H9 (cell line): ENCODE results near the gene ALPG. TPM values are rescaled to one million over a fixed set of nuclear protein-coding genes. Genes with fewer than 3 reads are reported as not detected.

Experiments used
- DNase-seq: peaks from one replicate; pipeline ENCODE4 v3.0.0-alpha.2; 2017
- H2AFZ ChIP-seq: one replicate; pipeline ENCODE4 v1.6.1; 2013; ENCODE audit warnings: mild to moderate bottlenecking, low read length, control low read depth, moderate library complexity
- H2AK5ac ChIP-seq: 2 replicates; pipeline ENCODE4 v1.6.1; 2013; ENCODE audit warnings: low read length, control low read depth, mixed read lengths; ENCODE audit not compliant: insufficient read length
- H2BK120ac ChIP-seq: one replicate; pipeline ENCODE4 v1.6.1; 2013; ENCODE audit warnings: low read depth, mild to moderate bottlenecking, low read length, control low read depth, inconsistent platforms; ENCODE audit not compliant: poor library complexity, severe bottlenecking
- H2BK12ac ChIP-seq: 2 replicates; pipeline ENCODE4 v1.6.1; 2013; ENCODE audit warnings: low read length, control low read depth, mixed read lengths, low read depth; ENCODE audit not compliant: insufficient read length
- H2BK15ac ChIP-seq: 2 replicates; pipeline ENCODE4 v1.6.1; 2013; ENCODE audit warnings: low read depth, low read length, control low read depth
- H2BK20ac ChIP-seq: one replicate; pipeline ENCODE4 v1.6.1; 2013; ENCODE audit warnings: low read depth, mild to moderate bottlenecking, low read length, control low read depth, inconsistent platforms; ENCODE audit not compliant: poor library complexity, severe bottlenecking
- H2BK5ac ChIP-seq: 2 replicates; pipeline ENCODE4 v1.6.1; 2013; ENCODE audit warnings: low read length, control low read depth, mixed read lengths; ENCODE audit not compliant: insufficient read length
- H3K14ac ChIP-seq: 2 replicates; pipeline ENCODE4 v1.6.1; 2013; ENCODE audit warnings: low read length, control low read depth; ENCODE audit not compliant: insufficient read depth
- H3K18ac ChIP-seq: 2 replicates; pipeline ENCODE4 v1.6.1; 2013; ENCODE audit warnings: low read depth, mild to moderate bottlenecking, mixed read lengths, low read length, control low read depth; ENCODE audit not compliant: insufficient read length
- H3K23ac ChIP-seq: 2 replicates; pipeline ENCODE4 v1.6.1; 2013; ENCODE audit warnings: low read length, control low read depth, mixed read lengths, low read depth; ENCODE audit not compliant: insufficient read length
- H3K23me2 ChIP-seq: 2 replicates; pipeline ENCODE4 v1.6.1; 2013; ENCODE audit warnings: low read depth, mild to moderate bottlenecking, mixed read lengths, low read length, control low read depth; ENCODE audit not compliant: insufficient read length, poor library complexity, severe bottlenecking
- H3K27ac ChIP-seq: 2 replicates; pipeline ENCODE4 v1.5.1; 2013; ENCODE audit warnings: low read length, control low read depth, mixed read lengths, low read depth; ENCODE audit not compliant: insufficient read length
- H3K27me3 ChIP-seq: 2 replicates; pipeline ENCODE4 v1.6.1; 2013; ENCODE audit warnings: low read length, control low read depth, inconsistent platforms; ENCODE audit not compliant: insufficient read depth
- H3K4ac ChIP-seq: 2 replicates; pipeline ENCODE4 v1.6.1; 2013; ENCODE audit warnings: low read depth, mild to moderate bottlenecking, control low read depth, inconsistent platforms, low read length, moderate library complexity
- H3K4me1 ChIP-seq: 2 replicates; pipeline ENCODE4 v1.6.1; 2013; ENCODE audit warnings: low read length, control low read depth, inconsistent platforms; ENCODE audit not compliant: insufficient read depth
- H3K4me2 ChIP-seq: 2 replicates; pipeline ENCODE4 v1.6.1; 2013; ENCODE audit warnings: low read length, control low read depth, mixed read lengths; ENCODE audit not compliant: insufficient read length, insufficient read depth
- H3K56ac ChIP-seq: 2 replicates; pipeline ENCODE4 v1.6.1; 2013; ENCODE audit warnings: low read depth, mild to moderate bottlenecking, mixed read lengths, low read length, control low read depth; ENCODE audit not compliant: insufficient read length
- H3K79me1 ChIP-seq: 2 replicates; pipeline ENCODE4 v1.6.1; 2013; ENCODE audit warnings: low read depth, mild to moderate bottlenecking, moderate library complexity, low read length, control low read depth, inconsistent platforms; ENCODE audit not compliant: insufficient read depth, poor library complexity, severe bottlenecking
- H3K79me2 ChIP-seq: 2 replicates; pipeline ENCODE4 v1.6.1; 2013; ENCODE audit warnings: low read length, control low read depth, inconsistent platforms; ENCODE audit not compliant: insufficient read depth
- H3K9ac ChIP-seq: 2 replicates; pipeline ENCODE4 v1.6.1; 2013; ENCODE audit warnings: low read length, control low read depth, mixed read lengths; ENCODE audit not compliant: insufficient read length; ENCODE audit errors: extremely low read depth
- H3K9me3 ChIP-seq: one replicate; pipeline ENCODE4 v1.6.1; 2013; ENCODE audit warnings: low read depth, low read length, inconsistent platforms; ENCODE audit not compliant: control insufficient read depth
- H3T11ph ChIP-seq: one replicate; pipeline ENCODE4 v1.6.1; 2013; ENCODE audit warnings: mild to moderate bottlenecking, low read length, control low read depth, inconsistent platforms
- H4K20me1 ChIP-seq: one replicate; pipeline ENCODE4 v1.6.1; 2013; ENCODE audit not compliant: control insufficient read depth, insufficient read length, insufficient read depth
- H4K5ac ChIP-seq: 2 replicates; pipeline ENCODE4 v1.6.1; 2013; ENCODE audit warnings: low read depth, mild to moderate bottlenecking, mixed read lengths, low read length, control low read depth; ENCODE audit not compliant: insufficient read length
- H4K8ac ChIP-seq: replicated peaks from 2 replicates; pipeline ENCODE4 v1.6.1; 2013; ENCODE audit warnings: low read length, control low read depth, mixed read lengths, low read depth; ENCODE audit not compliant: insufficient read length
- H4K91ac ChIP-seq: 2 replicates; pipeline ENCODE4 v1.6.1; 2013; ENCODE audit warnings: low read depth, mild to moderate bottlenecking, moderate library complexity, mixed read lengths, low read length, control low read depth; ENCODE audit not compliant: insufficient read length
- H3K27ac Mint-ChIP-seq, 3 experiments: 2 replicates in 2 of 3; 3 replicates in 1 of 3; pipeline ENCODE4 v1.8.0; 2020 to 2021; ENCODE audit warnings: mixed read lengths in 3 of 3, mild to moderate bottlenecking in 1 of 3, moderate library complexity in 1 of 3
- H3K27me3 Mint-ChIP-seq: 2 replicates; pipeline ENCODE4 v1.8.0; 2021; ENCODE audit warnings: low read depth, mild to moderate bottlenecking, moderate library complexity, mixed read lengths
- H3K36me3 Mint-ChIP-seq, 3 experiments: 2 replicates in 2 of 3; 3 replicates in 1 of 3; pipeline ENCODE4 v1.8.0; 2020 to 2021; ENCODE audit warnings: low read depth in 3 of 3, mixed read lengths in 3 of 3; ENCODE audit not compliant: insufficient read depth in 1 of 3
- H3K4me1 Mint-ChIP-seq, 2 experiments: 2 replicates each; pipeline ENCODE4 v1.8.0; 2020; ENCODE audit warnings: mixed read lengths in 2 of 2
- H3K4me3 Mint-ChIP-seq, 2 experiments: 2 replicates in 1 of 2; 3 replicates in 1 of 2; pipeline ENCODE4 v1.8.0; 2020 to 2021; ENCODE audit warnings: mild to moderate bottlenecking in 2 of 2, mixed read lengths in 2 of 2, moderate library complexity in 1 of 2
- H3K9me3 Mint-ChIP-seq, 2 experiments: 2 replicates in 1 of 2; 3 replicates in 1 of 2; pipeline ENCODE4 v1.8.0; 2020; ENCODE audit warnings: mild to moderate bottlenecking in 2 of 2, mixed read lengths in 2 of 2, moderate library complexity in 1 of 2
- WGBS: extraction: QIAGEN DNeasy Blood & Tissue Kit; methylation state at CpG from one replicate; pipeline ENCODE4 v1.1.7; 2013; ENCODE audit warnings: missing lambda C conversion rate, low lambda C conversion rate, mixed read lengths; ENCODE audit not compliant: insufficient read length; ENCODE audit errors: extremely low coverage; 5-methylcytosine and 5-hydroxymethylcytosine counted together
- total RNA-seq: library from RNA; stranded (reverse); gene quantifications from 2 replicates; pipeline ENCODE4 v1.2.1, GENCODE V29; 2021
- TF ChIP-seq, protein P1 (sequence below): fragments of 200-600 bp; sonication (generic); conservative IDR thresholded peaks from 3 replicates; pipeline ENCODE4 v1.8.0; 2021; ENCODE audit warnings: antibody characterized with exemption, mild to moderate bottlenecking

The ALPG gene
- total RNA-seq, 1 experiment from 2014 or later: 1.3 TPM

DNA sequence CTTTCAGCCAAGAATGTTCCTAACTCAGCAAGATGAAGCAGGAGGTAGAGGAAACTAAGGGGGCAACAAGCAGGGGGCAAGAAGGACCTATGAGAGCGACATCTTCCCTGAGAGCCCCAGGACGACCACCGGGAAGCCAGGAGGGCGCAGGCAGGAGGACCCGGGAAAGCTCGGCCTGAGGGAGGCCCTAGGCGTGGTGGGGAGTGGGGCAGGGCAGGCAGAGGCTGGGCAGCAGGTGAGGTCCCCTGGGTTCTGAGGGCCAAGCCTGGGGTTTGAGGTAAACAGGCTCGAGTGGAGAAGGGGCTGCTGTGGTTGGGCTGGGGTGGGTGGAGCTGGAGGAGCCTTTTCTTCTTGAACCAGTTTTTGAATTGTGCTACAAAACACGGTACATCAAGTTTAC, 48.0 kb downstream of the ALPG start:
- H3K4me1 ChIP-seq: no peaks in the 10 kb centered on the region
- WGBS: no CpG with 5 or more reads among the region's 9 CpGs
- H3K27ac ChIP-seq: no peak overlapping the region
- H2BK15ac ChIP-seq: no peak overlapping the region
- H3K14ac ChIP-seq: no peak overlapping the region
- DNase-seq: no peak
- H2AFZ ChIP-seq: no peak overlapping the region
- no peak overlapping the region for H2BK5ac ChIP-seq
- H3K23ac ChIP-seq: no peak overlapping the region
- H3K4ac ChIP-seq: no peak overlapping the region
- H3K27ac Mint-ChIP-seq: no peak overlapping the region
- no peak overlapping the region for H3K56ac ChIP-seq
- no peak overlapping the region for H2AK5ac ChIP-seq
- no peak overlapping the region for H4K91ac ChIP-seq
- H2BK120ac ChIP-seq: no peak overlapping the region
- H3K27me3 ChIP-seq: no peaks in the 10 kb centered on the region
- H4K8ac ChIP-seq: no peak overlapping the region
- no peak overlapping the region for H2BK12ac ChIP-seq
- no peaks in the 10 kb centered on the region for H3K79me2 ChIP-seq
- no peak overlapping the region for H3K4me3 Mint-ChIP-seq
- H3K36me3 Mint-ChIP-seq: no peaks in the 10 kb centered on the region
- no peaks in the 10 kb centered on the region for H3K4me1 Mint-ChIP-seq
- peaks cover 8% of the 10 kb centered on the region for H3K27me3 Mint-ChIP-seq
- H2BK20ac ChIP-seq: no peak overlapping the region
- no peak overlapping the region for H3K9ac ChIP-seq
- H3K79me1 ChIP-seq: no peaks in the 10 kb centered on the region
- H3T11ph ChIP-seq: no peak overlapping the region
- H3K9me3 Mint-ChIP-seq: no peaks in the 10 kb centered on the region
- no peak overlapping the region for H4K5ac ChIP-seq
- no peak overlapping the region for H3K4me2 ChIP-seq
- TF ChIP-seq, protein P1, sequence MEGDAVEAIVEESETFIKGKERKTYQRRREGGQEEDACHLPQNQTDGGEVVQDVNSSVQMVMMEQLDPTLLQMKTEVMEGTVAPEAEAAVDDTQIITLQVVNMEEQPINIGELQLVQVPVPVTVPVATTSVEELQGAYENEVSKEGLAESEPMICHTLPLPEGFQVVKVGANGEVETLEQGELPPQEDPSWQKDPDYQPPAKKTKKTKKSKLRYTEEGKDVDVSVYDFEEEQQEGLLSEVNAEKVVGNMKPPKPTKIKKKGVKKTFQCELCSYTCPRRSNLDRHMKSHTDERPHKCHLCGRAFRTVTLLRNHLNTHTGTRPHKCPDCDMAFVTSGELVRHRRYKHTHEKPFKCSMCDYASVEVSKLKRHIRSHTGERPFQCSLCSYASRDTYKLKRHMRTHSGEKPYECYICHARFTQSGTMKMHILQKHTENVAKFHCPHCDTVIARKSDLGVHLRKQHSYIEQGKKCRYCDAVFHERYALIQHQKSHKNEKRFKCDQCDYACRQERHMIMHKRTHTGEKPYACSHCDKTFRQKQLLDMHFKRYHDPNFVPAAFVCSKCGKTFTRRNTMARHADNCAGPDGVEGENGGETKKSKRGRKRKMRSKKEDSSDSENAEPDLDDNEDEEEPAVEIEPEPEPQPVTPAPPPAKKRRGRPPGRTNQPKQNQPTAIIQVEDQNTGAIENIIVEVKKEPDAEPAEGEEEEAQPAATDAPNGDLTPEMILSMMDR: no peak
- H3K9me3 ChIP-seq: no peaks in the 10 kb centered on the region
- no peaks in the 10 kb centered on the region for H4K20me1 ChIP-seq
- H3K18ac ChIP-seq: no peak overlapping the region
- no peaks in the 10 kb centered on the region for H3K23me2 ChIP-seq
